Fibroblast of lung (primary cell): ENCODE data around the gene MMADHC. TPM values are rescaled to one million over a fixed set of nuclear protein-coding genes. Genes with fewer than 3 reads are reported as not detected.

Experiments
- DNase-seq, 2 donors: peaks; one replicate each; pipeline versions ENCODE4 v3.0.0 to v3.0.0-alpha.2; 2010; ENCODE audit warnings: low read depth in 2 of 2
- H2AFZ ChIP-seq: 2 replicates; pipeline ENCODE4 v1.5.1; 2012; ENCODE audit warnings: low read length, control low read depth, inconsistent platforms
- H3K27ac ChIP-seq: 2 replicates; pipeline ENCODE4 v1.5.1; 2011; ENCODE audit warnings: low read length, control low read depth; ENCODE audit not compliant: insufficient read depth
- H3K27me3 ChIP-seq: 2 replicates; pipeline ENCODE4 v1.5.1; 2011; ENCODE audit warnings: mild to moderate bottlenecking, low read length; ENCODE audit not compliant: control insufficient read depth, insufficient read depth
- H3K36me3 ChIP-seq: 2 replicates; pipeline ENCODE4 v1.5.1; 2011; ENCODE audit warnings: low read length; ENCODE audit not compliant: control insufficient read depth, insufficient read depth
- H3K4me1 ChIP-seq: 2 replicates; pipeline ENCODE4 v1.5.1; 2011; ENCODE audit warnings: low read length; ENCODE audit not compliant: control insufficient read depth, insufficient read depth; ENCODE audit errors: extremely low read depth
- H3K4me2 ChIP-seq: 2 replicates; pipeline ENCODE4 v1.5.1; 2011; ENCODE audit warnings: low read length, control low read depth; ENCODE audit not compliant: insufficient read depth; ENCODE audit errors: extremely low read depth
- H3K4me3 ChIP-seq, 4 experiments: fragments of 200-600 bp in 1 of 4; sonication (generic) in 1 of 4; replicated peaks in 1 of 4; 2 replicates each; pipeline ENCODE4 v1.5.1; 2011 to 2016; ENCODE audit warnings: low read length in 4 of 4, low read depth in 3 of 4, mild to moderate bottlenecking in 3 of 4, control low read depth in 2 of 4, inconsistent platforms in 1 of 4, mixed read lengths in 1 of 4; ENCODE audit not compliant: insufficient read depth in 1 of 4; ENCODE audit errors: control extremely low read depth in 1 of 4
- H3K79me2 ChIP-seq: 2 replicates; pipeline ENCODE4 v1.5.1; 2012; ENCODE audit warnings: mild to moderate bottlenecking, low read length, inconsistent platforms; ENCODE audit not compliant: control insufficient read depth, insufficient read depth
- H3K9ac ChIP-seq: 2 replicates; pipeline ENCODE4 v1.5.1; 2011; ENCODE audit warnings: mild to moderate bottlenecking, low read length, control low read depth; ENCODE audit not compliant: insufficient read depth
- H3K9me3 ChIP-seq: 2 replicates; pipeline ENCODE4 v1.5.1; 2012; ENCODE audit warnings: low read depth, low read length; ENCODE audit not compliant: control insufficient read depth, insufficient read depth
- H4K20me1 ChIP-seq: 2 replicates; pipeline ENCODE4 v1.5.1; 2011; ENCODE audit warnings: low read length; ENCODE audit not compliant: control insufficient read depth, insufficient read depth; ENCODE audit errors: extremely low read depth
- EZH2 ChIP-seq: IDR thresholded peaks from 2 replicates; pipeline ENCODE4 v1.5.1; 2012; ENCODE audit warnings: low read length, control low read depth, mild to moderate bottlenecking; ENCODE audit errors: missing control alignments
- polyA plus RNA-seq, 2 donors: library from polyadenylated mRNA; depleted of rRNA in 1 of 2; stranded (reverse) in 1 of 2; unstranded in 1 of 2; fragments of >200 nt; gene quantifications; 2 replicates each; pipeline ENCODE4 v1.2.1, GENCODE V29; 2011 to 2012; ENCODE audit warnings: missing spikeins in 1 of 2
- total RNA-seq: library from RNA; depleted of rRNA; stranded (reverse); fragments of >200 nt; gene quantifications from 2 replicates; pipeline ENCODE4 v1.2.1, GENCODE V29; 2014
- TF ChIP-seq, protein P1 (sequence below), 2 donors: IDR thresholded peaks in 1 of 2; conservative IDR thresholded peaks in 1 of 2; 1 replicate in 1 of 2; 2 replicates in 1 of 2; pipeline ENCODE4 v1.5.1; 2011 to 2012; ENCODE audit warnings: low read length in 2 of 2, control low read depth in 1 of 2, inconsistent platforms in 1 of 2, low read depth in 1 of 2, mild to moderate bottlenecking in 1 of 2

The MMADHC gene
- total and polyA plus RNA-seq, 2 donors (not counting 1 experiment from before 2014, with no cell fraction given), result 156 to 173 TPM

DNA sequence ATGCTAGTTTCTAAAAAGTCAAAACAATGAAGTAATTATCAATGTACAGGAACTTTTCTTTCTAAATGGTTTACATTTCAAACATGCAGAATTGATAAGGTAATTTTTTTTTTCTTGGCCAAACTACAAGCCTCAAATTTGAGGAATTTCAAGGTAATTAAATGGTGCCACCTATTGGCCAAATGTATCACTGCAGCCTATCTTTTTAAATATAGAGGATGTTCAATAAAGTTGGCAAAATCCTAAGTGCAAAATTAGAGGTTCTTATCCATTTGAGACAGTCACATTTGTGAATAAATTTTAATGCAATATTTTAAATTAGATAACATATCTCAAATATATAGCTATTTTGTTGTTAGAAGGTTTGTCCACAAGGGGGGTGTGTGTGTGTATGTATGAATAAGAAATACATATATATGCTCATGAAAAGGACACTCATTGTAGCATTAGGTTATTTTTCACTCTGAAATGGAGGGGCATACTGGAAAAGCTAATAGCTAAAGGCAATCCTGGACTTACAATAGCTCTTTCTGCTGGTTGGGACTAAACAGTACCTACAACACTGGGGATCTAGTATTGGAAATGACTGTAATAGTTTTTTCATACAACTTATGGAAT is 26.2 kb downstream of the MMADHC start:
- H2AFZ ChIP-seq, result no peak overlapping the region
- H3K27me3 ChIP-seq, result no peaks in the 10 kb centered on the region
- no peak overlapping the region for H3K4me3 ChIP-seq
- no peaks in the 10 kb centered on the region for H4K20me1 ChIP-seq
- no peaks in the 10 kb centered on the region for H3K79me2 ChIP-seq
- peak in 1 of 2 donors; percentile 47 for DNase-seq
- H3K9ac ChIP-seq, result no peak overlapping the region
- no peaks in the 10 kb centered on the region for H3K9me3 ChIP-seq
- H3K27ac ChIP-seq, result no peak overlapping the region
- H3K36me3 ChIP-seq, result no peaks in the 10 kb centered on the region
- no peaks in the 10 kb centered on the region for H3K4me1 ChIP-seq
- H3K4me2 ChIP-seq, result no peak overlapping the region
- TF ChIP-seq, protein P1, sequence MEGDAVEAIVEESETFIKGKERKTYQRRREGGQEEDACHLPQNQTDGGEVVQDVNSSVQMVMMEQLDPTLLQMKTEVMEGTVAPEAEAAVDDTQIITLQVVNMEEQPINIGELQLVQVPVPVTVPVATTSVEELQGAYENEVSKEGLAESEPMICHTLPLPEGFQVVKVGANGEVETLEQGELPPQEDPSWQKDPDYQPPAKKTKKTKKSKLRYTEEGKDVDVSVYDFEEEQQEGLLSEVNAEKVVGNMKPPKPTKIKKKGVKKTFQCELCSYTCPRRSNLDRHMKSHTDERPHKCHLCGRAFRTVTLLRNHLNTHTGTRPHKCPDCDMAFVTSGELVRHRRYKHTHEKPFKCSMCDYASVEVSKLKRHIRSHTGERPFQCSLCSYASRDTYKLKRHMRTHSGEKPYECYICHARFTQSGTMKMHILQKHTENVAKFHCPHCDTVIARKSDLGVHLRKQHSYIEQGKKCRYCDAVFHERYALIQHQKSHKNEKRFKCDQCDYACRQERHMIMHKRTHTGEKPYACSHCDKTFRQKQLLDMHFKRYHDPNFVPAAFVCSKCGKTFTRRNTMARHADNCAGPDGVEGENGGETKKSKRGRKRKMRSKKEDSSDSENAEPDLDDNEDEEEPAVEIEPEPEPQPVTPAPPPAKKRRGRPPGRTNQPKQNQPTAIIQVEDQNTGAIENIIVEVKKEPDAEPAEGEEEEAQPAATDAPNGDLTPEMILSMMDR (conservative IDR thresholded peaks at IDR 0.05 in 1 of 2, IDR thresholded peaks at IDR 0.05 in 1 of 2; ENCODE audit: low read depth in 1 of 2, low read length in 2 of 2), result peak; percentile 57 to 71
- no peak for TF ChIP-seq EZH2

DNA sequence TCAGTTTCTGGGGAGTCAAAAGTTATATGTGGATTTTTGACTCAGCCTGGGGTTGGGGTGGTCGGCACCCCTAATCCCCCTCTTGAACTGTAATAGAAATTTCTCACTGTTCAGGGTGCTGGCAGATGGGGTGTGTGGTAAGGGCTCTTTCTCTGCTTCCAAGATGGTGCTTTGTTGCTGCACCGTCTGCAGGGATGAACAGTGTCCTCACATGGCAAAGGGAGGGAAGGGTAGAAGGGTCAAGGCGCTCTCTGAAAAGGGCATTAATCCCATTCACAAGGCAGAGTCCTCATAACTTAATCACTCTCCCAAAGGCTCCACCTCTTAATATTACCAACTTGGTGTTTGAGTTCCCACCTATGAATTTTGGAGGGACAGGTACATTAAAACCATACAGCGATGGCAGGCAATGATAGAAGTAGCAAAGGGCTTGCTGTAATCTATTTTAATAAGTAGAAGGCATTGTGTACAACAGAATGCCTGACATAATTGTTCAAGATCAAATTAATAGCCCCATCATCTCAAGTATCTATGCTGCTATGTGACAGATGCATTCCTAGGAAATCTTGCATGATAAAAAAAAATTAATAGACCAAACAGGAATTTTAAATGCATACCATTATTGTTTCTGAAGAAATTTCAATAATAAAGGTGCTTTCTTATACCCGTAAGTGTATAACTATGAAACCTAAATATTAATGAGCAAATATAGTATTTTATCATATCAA is 28.1 kb downstream of the MMADHC start:
- H2AFZ ChIP-seq, result no peak overlapping the region
- TF ChIP-seq, protein P1 (conservative IDR thresholded peaks at IDR 0.05 in 1 of 2, IDR thresholded peaks at IDR 0.05 in 1 of 2; ENCODE audit: low read depth in 1 of 2, low read length in 2 of 2), result no peak
- TF ChIP-seq EZH2, result no peak
- no peak overlapping the region for H3K27ac ChIP-seq
- DNase-seq, result no peak
- no peaks in the 10 kb centered on the region for H3K36me3 ChIP-seq
- no peaks in the 10 kb centered on the region for H3K4me1 ChIP-seq
- H3K9me3 ChIP-seq, result no peaks in the 10 kb centered on the region
- H4K20me1 ChIP-seq, result no peaks in the 10 kb centered on the region
- H3K9ac ChIP-seq, result no peak overlapping the region
- H3K79me2 ChIP-seq, result no peaks in the 10 kb centered on the region
- no peaks in the 10 kb centered on the region for H3K27me3 ChIP-seq
- H3K4me2 ChIP-seq, result no peak overlapping the region
- H3K4me3 ChIP-seq, result no peak overlapping the region

DNA sequence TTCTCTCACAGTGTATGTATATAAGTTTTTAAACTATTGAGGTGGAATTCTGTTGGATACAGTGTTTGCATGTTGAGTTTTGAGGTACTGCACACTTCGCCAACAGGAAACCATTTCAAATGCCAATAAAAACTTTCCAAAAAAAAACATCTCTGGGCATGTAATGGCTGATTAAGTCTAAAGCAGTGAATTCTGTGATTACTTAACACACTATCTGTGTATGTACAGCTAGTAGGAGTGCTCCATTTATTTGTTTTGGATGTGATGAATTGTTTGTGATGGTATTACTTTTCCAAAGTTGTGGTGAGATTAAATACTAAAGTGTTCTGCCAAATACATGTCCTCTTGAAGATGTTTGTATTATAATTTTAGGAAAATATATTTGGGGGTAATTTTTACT is 31.1 kb downstream of the MMADHC start:
- TF ChIP-seq, protein P1 (conservative IDR thresholded peaks at IDR 0.05 in 1 of 2, IDR thresholded peaks at IDR 0.05 in 1 of 2; ENCODE audit: low read depth in 1 of 2, low read length in 2 of 2), result no peak
- no peak for TF ChIP-seq EZH2
- Histone ChIP-seq H4K20me1 (no peaks in the 10 kb centered on the region), H3K27ac (no peak overlapping the region), H3K79me2 (no peaks in the 10 kb centered on the region), H3K4me2 (no peak overlapping the region), H3K9me3 (no peaks in the 10 kb centered on the region), H3K36me3 (no peaks in the 10 kb centered on the region), H3K27me3 (no peaks in the 10 kb centered on the region), H2AFZ (no peak overlapping the region), H3K4me1 (no peaks in the 10 kb centered on the region), H3K9ac (no peak overlapping the region), H3K4me3 (no peak overlapping the region)
- DNase-seq, result no peak
